Measurements from ENCODE around the gene ZFYVE28. TPM values are rescaled to one million over a fixed set of nuclear protein-coding genes. Genes with fewer than 3 reads are reported as not detected.
A peak's percentile ranks its signal among the peaks of the same experiment; 100 is the strongest.

ZFYVE28 gene
- polyA plus RNA-seq, 6 donors from 2014 or later, result 0.71 to 2.9 (median 1.4) TPM

DNA sequence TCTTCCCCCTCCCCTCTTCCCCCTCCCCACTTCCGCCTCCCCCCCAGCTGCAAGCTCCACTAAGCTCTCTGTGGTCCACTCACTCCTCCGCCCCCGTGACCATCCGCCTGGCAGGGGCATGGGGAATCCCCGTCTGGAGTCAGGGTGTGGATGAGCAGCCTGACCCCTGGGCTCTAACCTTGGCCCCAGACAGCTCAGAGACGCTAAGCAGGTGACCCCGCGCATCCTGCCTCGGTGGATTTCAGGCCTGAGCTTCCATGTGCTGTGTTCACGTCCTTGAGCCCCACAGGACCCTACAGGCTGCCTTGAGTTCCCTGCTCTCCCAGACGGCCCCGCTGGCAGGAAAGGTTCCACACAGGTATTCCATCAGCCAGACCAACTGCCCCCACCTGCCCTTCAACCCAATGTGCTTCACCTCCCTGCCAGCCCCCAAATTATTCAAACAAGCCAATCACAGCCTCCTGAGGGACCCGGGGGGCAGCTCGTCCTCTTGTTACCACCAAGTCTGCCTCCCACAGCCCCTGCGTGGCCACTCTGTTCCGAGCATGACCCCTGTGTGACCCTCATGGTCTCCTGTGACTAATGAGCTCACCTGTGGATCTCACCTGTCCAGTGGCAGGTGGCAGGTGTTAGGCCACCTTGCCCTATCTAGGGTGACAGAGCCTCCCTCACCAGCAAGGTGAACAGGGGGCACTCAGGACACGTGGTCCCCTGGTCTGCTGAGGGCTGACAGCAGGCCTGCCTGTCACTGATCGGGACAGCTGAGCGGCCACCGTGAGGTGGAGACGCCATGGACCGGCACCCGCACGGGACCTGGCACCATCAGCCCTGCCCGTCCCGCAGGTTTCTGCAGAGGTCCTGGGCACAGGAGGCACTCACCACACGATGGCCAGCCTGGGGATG is 83.4 kb downstream of the ZFYVE28 start:
- H3K4me3 Mint-ChIP-seq, result peak overlapping the region in 3 of 8 donors; percentile 16 to 27 (median 22)
- ATAC-seq (ENCODE audit: low read depth in 2 of 2) (no peak), DNase-seq (no peak)
- peaks cover 0 to 14% (median 1%) of the 10 kb centered on the region in 3 donors for H3K4me1 Mint-ChIP-seq
- H3K27me3 Mint-ChIP-seq, result peaks cover 6 to 41% (median 36%) of the 10 kb centered on the region in 3 donors
- no peaks in the 10 kb centered on the region for H3K36me3 Mint-ChIP-seq
- no peaks in the 10 kb centered on the region for H3K9me3 Mint-ChIP-seq
- peak overlapping the region in 2 of 6 donors; percentile 60 to 72 for H3K27ac Mint-ChIP-seq

DNA sequence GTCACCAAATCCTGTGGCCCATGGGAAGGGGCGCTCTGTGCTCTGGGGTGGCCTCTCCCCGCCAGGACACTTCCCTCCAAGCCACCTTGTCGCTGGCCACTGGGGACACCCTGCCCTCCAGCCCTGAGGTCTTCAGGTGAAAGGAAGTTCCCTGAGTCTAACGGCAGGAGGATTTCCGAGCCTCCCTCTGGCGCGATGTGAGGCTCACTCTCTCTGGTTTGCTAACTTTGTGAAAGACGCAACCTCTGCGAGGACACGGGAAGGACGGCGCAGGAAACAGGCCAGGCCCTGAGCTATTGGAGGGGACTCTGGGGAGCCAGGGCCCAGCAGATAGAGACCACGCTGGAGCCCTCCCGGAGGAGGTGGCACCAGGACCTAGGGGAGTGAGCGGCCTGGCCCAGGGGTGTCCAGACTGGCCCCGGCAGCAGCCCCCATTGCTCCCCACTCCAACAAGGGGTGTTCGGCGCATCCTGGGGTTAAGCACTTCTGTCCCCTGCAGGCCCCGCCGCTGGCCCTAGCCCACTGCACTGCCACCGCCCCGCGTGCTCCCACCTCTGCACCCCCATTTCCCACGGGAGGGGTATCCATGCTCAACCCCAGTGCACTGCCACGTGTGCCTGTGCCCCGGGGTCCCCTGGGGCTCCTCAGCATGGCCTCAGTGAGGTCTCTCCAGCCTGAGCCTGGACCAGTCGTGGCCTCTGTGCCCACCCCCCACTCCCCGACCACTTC is 84.4 kb downstream of the ZFYVE28 start:
- Mint-ChIP-seq H3K4me3 (peak overlapping the region in 3 of 8 donors; percentile 18 to 59 (median 44)), H3K36me3 (no peaks in the 10 kb centered on the region), H3K9me3 (peaks cover 0 to 3% (median 0%) of the 10 kb centered on the region in 7 donors), H3K27me3 (peaks cover 6 to 41% (median 37%) of the 10 kb centered on the region in 3 donors), H3K27ac (peak overlapping the region in 3 of 6 donors; percentile 60 to 91 (median 74)), H3K4me1 (peaks cover 0 to 14% (median 5%) of the 10 kb centered on the region in 3 donors)
- ATAC-seq (ENCODE audit: low read depth in 2 of 2), result no peak
- no peak for DNase-seq

DNA sequence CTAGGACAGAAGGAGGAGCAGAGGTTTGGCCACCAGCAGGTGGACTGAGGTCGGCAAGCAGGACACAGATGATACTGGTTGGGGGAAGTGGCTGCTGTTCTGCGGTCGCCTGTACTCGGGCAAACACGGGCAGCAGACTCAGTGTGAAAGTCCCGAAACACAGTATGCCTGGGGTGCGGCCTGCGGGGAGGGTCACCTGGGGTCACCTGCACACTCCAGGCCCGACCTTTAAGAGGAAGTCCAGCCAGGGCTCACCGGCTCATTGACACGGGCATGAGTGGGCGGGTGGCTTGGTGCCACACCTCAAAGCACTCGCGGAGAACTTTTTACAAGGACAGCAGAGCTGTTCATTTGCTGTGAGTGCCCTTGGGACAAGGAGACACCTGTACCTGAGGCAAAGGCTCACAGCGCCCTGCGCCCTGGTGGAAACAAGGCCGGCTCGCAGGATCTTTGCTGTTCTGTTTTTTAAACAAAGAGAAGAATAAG is 85.0 kb downstream of the ZFYVE28 start:
- H3K27ac Mint-ChIP-seq, result peak overlapping the region in 3 of 6 donors; percentile 50 to 91 (median 60)

DNA sequence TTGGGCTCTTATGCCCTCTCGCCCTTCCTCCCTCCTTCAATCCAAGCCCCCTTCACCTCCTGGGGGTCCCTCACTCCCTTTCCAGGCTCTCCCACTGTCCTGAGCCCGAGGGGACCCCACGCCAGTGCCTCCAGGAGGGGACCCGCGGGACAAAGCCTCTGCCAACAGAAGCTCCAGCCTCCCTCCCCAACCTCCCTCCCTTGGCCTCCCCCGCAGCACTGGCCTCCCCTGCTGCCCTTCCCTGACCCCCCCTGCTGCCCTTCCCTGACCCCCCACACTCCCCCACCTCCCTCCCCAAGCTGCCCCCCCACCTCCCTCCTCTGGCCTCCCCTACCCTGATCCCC is 85.5 kb downstream of the ZFYVE28 start:
- H3K36me3 Mint-ChIP-seq, result peaks cover 0 to 3% of the 10 kb centered on the region in 2 donors
- H3K27me3 Mint-ChIP-seq, result peaks cover 6 to 39% (median 35%) of the 10 kb centered on the region in 3 donors
- no peak for ATAC-seq (ENCODE audit: low read depth in 2 of 2)
- peak overlapping the region in 1 of 6 donors; percentile 60 for H3K27ac Mint-ChIP-seq
- peaks cover 0 to 14% (median 4%) of the 10 kb centered on the region in 7 donors for H3K9me3 Mint-ChIP-seq
- peak overlapping the region in 1 of 8 donors; percentile 29 for H3K4me3 Mint-ChIP-seq
- DNase-seq, result no peak
- H3K4me1 Mint-ChIP-seq, result peaks cover 0 to 14% (median 5%) of the 10 kb centered on the region in 3 donors

More for the DNA sequence above, 85.0 kb downstream of the ZFYVE28 start:
- peak; percentile 63 to 83 for ATAC-seq (ENCODE audit: low read depth in 2 of 2)
- DNase-seq, result peak; percentile 37
- Mint-ChIP-seq H3K4me1 (peaks cover 0 to 14% (median 5%) of the 10 kb centered on the region in 3 donors), H3K36me3 (no peaks in the 10 kb centered on the region), H3K27me3 (peaks cover 6 to 39% (median 35%) of the 10 kb centered on the region in 3 donors), H3K9me3 (peaks cover 0 to 10% (median 0%) of the 10 kb centered on the region in 7 donors), H3K4me3 (peak overlapping the region in 4 of 8 donors; percentile 29 to 75 (median 40))

DNA sequence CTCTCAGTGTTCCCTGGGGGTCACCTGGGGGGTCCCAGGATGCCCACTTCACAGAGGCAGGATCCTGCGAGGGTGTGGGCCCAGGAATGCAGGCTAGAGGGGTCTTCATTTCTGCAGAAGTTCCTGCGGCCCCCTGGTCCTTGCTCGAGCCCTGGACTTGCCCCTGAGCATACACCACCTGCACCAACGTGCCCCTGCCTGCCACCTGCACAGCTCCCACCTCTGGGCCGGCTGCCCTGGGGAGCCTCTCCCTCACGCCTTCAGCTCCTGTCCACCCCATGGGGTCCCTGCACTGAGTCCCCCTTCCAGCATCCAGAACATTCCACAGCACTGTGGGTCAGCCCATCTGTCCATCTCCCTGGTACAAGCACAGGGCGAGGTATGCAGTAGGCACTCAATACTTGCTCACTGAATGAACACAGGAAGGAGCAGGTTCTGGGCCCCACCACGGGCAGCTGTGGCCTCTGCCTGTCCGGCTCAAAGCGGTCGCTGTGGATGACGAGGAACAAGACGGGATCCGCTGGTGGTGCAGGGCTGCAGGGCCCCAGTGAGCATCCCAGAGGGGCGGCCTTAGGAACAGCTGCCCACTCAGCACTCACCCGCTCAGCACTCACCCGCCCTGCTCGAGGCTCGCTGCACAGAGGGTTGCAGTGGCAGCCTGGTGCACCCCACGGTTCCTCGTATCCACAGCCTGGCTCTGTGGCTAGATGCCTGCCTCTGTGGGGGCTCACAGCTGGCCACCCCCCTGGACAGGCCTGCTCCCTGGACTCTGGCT is 86.1 kb downstream of the ZFYVE28 start:
- H3K27ac Mint-ChIP-seq, result no peak overlapping the region
- DNase-seq (no peak), ATAC-seq (ENCODE audit: low read depth in 2 of 2) (no peak)
- H3K4me3 Mint-ChIP-seq, result peak overlapping the region in 1 of 8 donors; percentile 35
- peaks cover 0 to 20% (median 8%) of the 10 kb centered on the region in 7 donors for H3K9me3 Mint-ChIP-seq
- H3K36me3 Mint-ChIP-seq, result peaks cover 0 to 9% of the 10 kb centered on the region in 2 donors
- peaks cover 6 to 39% (median 35%) of the 10 kb centered on the region in 3 donors for H3K27me3 Mint-ChIP-seq
- H3K4me1 Mint-ChIP-seq, result peaks cover 0 to 14% (median 5%) of the 10 kb centered on the region in 3 donors

DNA sequence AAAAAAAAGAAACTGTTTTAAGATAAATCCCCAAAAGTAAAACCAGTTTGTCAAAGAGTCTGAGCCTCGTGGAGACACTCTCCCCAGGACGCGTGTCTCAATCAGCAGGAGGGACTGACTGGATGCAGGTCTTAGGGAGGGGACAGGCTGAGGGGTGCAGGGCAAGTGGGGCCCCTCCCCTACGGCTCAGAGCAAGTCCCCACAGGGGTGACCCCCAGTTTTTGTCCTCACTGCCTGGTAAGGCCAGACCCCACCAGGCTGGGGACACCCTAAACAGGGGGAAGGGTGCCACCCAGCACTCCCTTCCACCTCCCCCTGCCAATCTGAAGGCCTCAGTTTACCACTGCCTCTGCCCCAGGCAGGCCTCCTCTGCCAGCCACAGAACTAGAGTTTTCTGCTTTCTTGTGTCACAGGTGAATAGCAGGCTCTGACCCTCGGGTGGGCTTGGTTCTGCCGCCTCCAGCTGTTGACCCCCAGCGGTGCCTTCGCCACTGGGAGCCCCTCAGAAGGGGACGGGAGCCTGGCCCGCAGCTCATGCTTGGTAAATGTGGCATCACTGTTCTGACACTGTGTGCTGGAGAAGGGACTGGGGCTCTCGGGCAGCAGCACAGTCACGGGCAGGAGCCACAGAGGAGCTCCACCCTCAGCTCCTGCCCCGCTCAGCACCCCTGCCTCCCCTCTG is 86.8 kb downstream of the ZFYVE28 start:
- no peak for ATAC-seq (ENCODE audit: low read depth in 2 of 2)

DNA sequence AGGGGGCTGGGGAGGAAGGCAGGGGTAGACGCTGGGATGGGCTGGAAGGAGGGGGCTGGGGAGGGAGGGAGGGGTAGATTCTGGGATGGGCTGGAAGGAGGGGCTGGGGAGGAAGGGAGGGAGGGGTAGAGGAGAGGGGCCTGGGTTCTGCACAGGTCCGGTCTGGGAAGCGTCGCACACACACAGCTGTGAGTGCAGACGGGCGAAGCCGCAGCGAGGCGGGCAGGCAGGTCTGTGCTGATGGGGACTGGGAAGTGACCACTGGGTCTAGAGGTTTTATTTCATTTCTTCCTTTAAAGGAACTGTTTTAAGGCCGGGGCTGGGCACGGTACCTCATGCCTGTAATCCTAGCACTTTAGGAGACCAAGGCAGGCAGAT is 87.4 kb downstream of the ZFYVE28 start:
- peaks cover 0 to 31% (median 15%) of the 10 kb centered on the region in 7 donors for H3K9me3 Mint-ChIP-seq
- peak overlapping the region in 1 of 6 donors; percentile 36 for H3K27ac Mint-ChIP-seq
- ATAC-seq (ENCODE audit: low read depth in 2 of 2), result no peak
- peaks cover 6 to 46% (median 24%) of the 10 kb centered on the region in 3 donors for H3K27me3 Mint-ChIP-seq
- H3K36me3 Mint-ChIP-seq, result peaks cover 0 to 9% of the 10 kb centered on the region in 2 donors
- H3K4me3 Mint-ChIP-seq, result no peak overlapping the region
- DNase-seq, result no peak
- peaks cover 0 to 14% (median 5%) of the 10 kb centered on the region in 3 donors for H3K4me1 Mint-ChIP-seq

More for the DNA sequence above, 86.8 kb downstream of the ZFYVE28 start:
- no peak overlapping the region for H3K27ac Mint-ChIP-seq
- H3K4me3 Mint-ChIP-seq, result no peak overlapping the region
- H3K9me3 Mint-ChIP-seq, result peaks cover 0 to 25% (median 10%) of the 10 kb centered on the region in 7 donors
- H3K4me1 Mint-ChIP-seq, result peaks cover 0 to 14% (median 5%) of the 10 kb centered on the region in 3 donors
- peaks cover 6 to 43% (median 30%) of the 10 kb centered on the region in 3 donors for H3K27me3 Mint-ChIP-seq
- H3K36me3 Mint-ChIP-seq, result peaks cover 0 to 9% of the 10 kb centered on the region in 2 donors
- DNase-seq, result no peak

DNA sequence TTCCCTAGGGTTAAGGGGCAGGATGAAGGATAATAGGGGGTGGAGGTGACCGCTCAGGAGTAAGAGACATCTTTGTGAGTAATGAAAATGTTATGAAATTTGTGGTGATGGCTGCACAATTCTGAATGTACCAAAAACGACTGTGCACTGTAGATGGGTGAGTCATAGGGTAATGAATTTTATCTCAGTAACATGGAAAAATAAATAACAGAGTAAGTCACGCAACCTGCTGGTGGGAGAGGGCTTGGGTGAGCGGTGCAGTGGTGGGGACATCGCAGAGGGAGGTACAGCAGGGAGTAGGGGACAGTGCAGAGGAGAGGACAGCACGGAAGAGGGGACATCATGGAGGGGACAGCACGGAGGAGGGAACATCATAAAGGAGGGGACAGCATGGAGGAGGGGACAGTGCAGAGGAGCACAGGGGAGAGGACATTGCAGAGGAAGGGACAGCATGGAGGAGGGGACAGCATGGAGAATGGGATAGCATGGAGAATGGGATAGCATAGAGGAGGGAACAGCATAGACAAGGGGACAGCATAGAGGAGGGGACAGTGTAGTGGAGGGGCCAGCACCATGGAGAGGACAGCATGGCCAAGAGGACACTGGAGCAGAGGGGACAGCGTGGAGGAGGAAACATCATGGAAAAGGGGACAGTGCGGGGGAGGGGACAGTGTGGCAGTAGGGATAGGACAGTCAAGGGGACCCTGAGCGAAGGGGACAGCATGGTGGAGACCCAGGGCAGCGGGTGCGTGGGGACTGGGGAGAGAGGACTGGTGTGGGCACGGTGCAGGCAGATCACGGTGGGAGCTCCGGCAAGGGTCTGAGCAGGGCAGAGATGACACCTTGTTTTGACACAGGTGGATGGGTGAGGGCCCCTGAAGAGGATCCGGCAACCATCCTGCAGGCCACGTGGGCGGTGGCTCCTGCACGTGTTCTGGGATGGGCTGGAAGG is 88.1 kb downstream of the ZFYVE28 start:
- H3K4me1 Mint-ChIP-seq, result peaks cover 0 to 12% (median 5%) of the 10 kb centered on the region in 3 donors
- H3K27me3 Mint-ChIP-seq, result peaks cover 6 to 40% (median 21%) of the 10 kb centered on the region in 3 donors
- H3K27ac Mint-ChIP-seq, result no peak overlapping the region
- no peak overlapping the region for H3K4me3 Mint-ChIP-seq
- peaks cover 0 to 37% (median 18%) of the 10 kb centered on the region in 7 donors for H3K9me3 Mint-ChIP-seq
- ATAC-seq (ENCODE audit: low read depth in 2 of 2), result no peak
- peaks cover 0 to 9% of the 10 kb centered on the region in 2 donors for H3K36me3 Mint-ChIP-seq
- DNase-seq, result no peak

DNA sequence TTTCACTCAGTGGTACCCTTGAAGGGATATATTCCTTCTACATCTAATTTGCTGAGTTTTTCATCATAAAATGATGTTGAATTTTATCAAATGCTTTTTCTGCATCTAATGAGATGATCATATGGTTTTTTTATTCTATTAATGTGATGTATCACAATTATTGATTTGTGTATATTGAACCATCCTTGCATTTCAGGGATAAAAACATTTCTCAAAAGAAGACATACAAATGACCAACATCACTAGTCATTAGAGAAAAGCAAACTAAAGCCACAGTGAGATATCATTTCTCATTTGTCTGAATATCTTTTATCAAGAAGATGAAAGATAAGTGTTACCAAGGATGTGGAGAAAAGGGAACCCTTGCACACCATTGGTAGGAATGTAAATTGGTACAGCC is 90.9 kb downstream of the ZFYVE28 start:
- no peak for DNase-seq
- peaks cover 0 to 9% of the 10 kb centered on the region in 2 donors for H3K36me3 Mint-ChIP-seq
- H3K9me3 Mint-ChIP-seq, result peaks cover 0 to 45% (median 23%) of the 10 kb centered on the region in 7 donors
- H3K4me3 Mint-ChIP-seq, result no peak overlapping the region
- ATAC-seq (ENCODE audit: low read depth in 2 of 2), result no peak
- peaks cover 0 to 5% (median 0%) of the 10 kb centered on the region in 3 donors for H3K4me1 Mint-ChIP-seq
- H3K27ac Mint-ChIP-seq, result no peak overlapping the region
- peaks cover 7 to 32% (median 15%) of the 10 kb centered on the region in 3 donors for H3K27me3 Mint-ChIP-seq

DNA sequence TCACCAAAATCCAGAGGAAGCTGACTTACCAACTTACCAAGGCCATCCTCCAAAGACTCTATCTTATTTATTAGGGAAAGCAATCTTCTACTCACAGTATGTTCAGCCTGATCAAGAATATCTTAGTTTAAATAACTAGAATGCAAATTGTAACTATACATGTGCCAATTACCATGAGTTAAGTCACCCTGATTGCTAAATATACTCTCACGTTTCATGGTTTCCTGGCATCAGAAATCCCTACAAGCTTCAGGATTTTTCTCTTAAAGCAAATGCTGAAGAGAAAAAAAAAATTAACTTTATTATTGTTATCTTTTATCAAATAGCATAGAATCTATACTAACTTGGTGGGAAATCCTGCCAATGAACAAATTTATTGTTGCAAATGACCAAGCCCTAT is 93.6 kb downstream of the ZFYVE28 start:
- peaks cover 0 to 9% of the 10 kb centered on the region in 2 donors for H3K36me3 Mint-ChIP-seq

DNA sequence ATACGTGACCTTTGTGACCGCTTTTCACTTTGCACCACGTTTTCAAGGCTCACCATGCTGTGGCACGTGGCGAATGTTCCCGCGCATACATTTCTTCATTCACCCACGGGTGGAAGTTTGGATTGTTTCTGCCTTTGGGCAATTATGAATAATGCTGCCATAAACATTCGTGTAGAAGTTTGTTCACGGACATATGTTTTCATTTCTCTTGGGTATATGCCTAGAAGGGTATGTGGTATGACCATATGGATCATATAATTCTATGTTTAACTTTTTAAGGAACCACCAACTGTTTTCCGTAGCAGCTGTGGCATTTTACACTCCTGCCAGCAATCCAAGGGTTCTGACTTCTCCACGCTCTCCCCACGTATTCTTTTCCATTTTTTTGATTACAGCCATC is 95.6 kb downstream of the ZFYVE28 start:
- Mint-ChIP-seq H3K36me3 (peaks cover 0 to 5% of the 10 kb centered on the region in 2 donors), H3K9me3 (peaks cover 0 to 30% (median 18%) of the 10 kb centered on the region in 7 donors), H3K27me3 (peaks cover 15 to 29% (median 16%) of the 10 kb centered on the region in 3 donors), H3K4me1 (no peaks in the 10 kb centered on the region), H3K27ac (peak overlapping the region in 1 of 6 donors; percentile 28), H3K4me3 (no peak overlapping the region)
- DNase-seq (no peak), ATAC-seq (ENCODE audit: low read depth in 2 of 2) (no peak)

More for the DNA sequence above, 93.6 kb downstream of the ZFYVE28 start:
- ATAC-seq (ENCODE audit: low read depth in 2 of 2) (no peak), DNase-seq (no peak)
- H3K9me3 Mint-ChIP-seq, result peaks cover 0 to 45% (median 23%) of the 10 kb centered on the region in 7 donors
- H3K27me3 Mint-ChIP-seq, result peaks cover 11 to 26% (median 15%) of the 10 kb centered on the region in 3 donors
- H3K4me1 Mint-ChIP-seq, result peaks cover 0 to 2% (median 0%) of the 10 kb centered on the region in 3 donors
- H3K4me3 Mint-ChIP-seq, result no peak overlapping the region
- H3K27ac Mint-ChIP-seq, result no peak overlapping the region

Measured in naive B cell (primary cell).